Esophagus squamous epithelium (tissue), 5 donors: Measurements from ENCODE around the gene P2RY6. TPM values are rescaled to one million over a fixed set of nuclear protein-coding genes. Genes with fewer than 3 reads are reported as not detected.

Source experiments
- DNase-seq: peaks from one replicate; lab custom pipeline; 2025; lab: John Stamatoyannopoulos, UW
- H3K27ac ChIP-seq, 4 donors: fragments of 200-600 bp; sonication (generic); one replicate each; pipeline ENCODE4 v1.5.1; 2016 to 2019; ENCODE audit warnings: mild to moderate bottlenecking in 1 of 4
- H3K27me3 ChIP-seq, 4 donors: fragments of 200-600 bp; sonication (generic); 1 replicate in 3 of 4; 2 replicates in 1 of 4; pipeline versions ENCODE4 v1.5.1 to v1.6.0; 2017 to 2021; ENCODE audit warnings: antibody characterized with exemption in 1 of 4
- H3K36me3 ChIP-seq, 3 donors: fragments of 200-600 bp; sonication (generic); one replicate each; pipeline ENCODE4 v1.5.1; 2016 to 2019
- H3K4me1 ChIP-seq, 3 donors: fragments of 200-600 bp; sonication (generic); one replicate each; pipeline ENCODE4 v1.5.1; 2017 to 2019
- H3K4me3 ChIP-seq, 4 donors: fragments of 200-600 bp; sonication (generic); 1 replicate in 3 of 4; 2 replicates in 1 of 4; pipeline ENCODE4 v1.5.1; 2016 to 2019; ENCODE audit warnings: mild to moderate bottlenecking in 2 of 4, moderate library complexity in 1 of 4
- H3K9me3 ChIP-seq, 3 donors: fragments of 200-600 bp; sonication (generic); one replicate each; pipeline ENCODE4 v1.5.1; 2016 to 2019
- POLR2A ChIP-seq, 4 donors: fragments of 450-650 bp; IDR thresholded peaks; one replicate each; pipeline ENCODE4 v1.6.1; 2017; ENCODE audit warnings: antibody characterized with exemption in 4 of 4, mild to moderate bottlenecking in 4 of 4, moderate library complexity in 3 of 4
- WGBS, 2 donors: methylation state at CpG; one replicate each; pipeline ENCODE4 v1.1.5; 2018; 5-methylcytosine and 5-hydroxymethylcytosine counted together
- intact Hi-C: fragments of 100-400 bp; cut with DNase I; formaldehyde crosslinking; loops from one replicate; pipeline ENCODE4 v1.15.0; 2022
- total RNA-seq, 4 donors: library from RNA; depleted of rRNA; stranded (reverse); fragments of >200 nt; gene quantifications; one replicate each; pipeline ENCODE4 v1.1.0, GENCODE V29; 2016
- TF ChIP-seq, protein P1 (sequence below), 6 experiments: fragments of 450-650 bp in 4 of 6; fragments of 200-600 bp in 2 of 6; sonication (generic) in 2 of 6; IDR thresholded peaks; one replicate each; pipeline ENCODE4 v1.5.1; 2016 to 2019; ENCODE audit warnings: antibody characterized with exemption in 6 of 6, mild to moderate bottlenecking in 4 of 6, moderate library complexity in 4 of 6
- donor health status: DM: yes; HTN: yes; CAD: no.

Gene P2RY6
- total RNA-seq, 4 donors from 2014 or later: 0.26 to 3.6 (median 1.3) TPM

DNA sequence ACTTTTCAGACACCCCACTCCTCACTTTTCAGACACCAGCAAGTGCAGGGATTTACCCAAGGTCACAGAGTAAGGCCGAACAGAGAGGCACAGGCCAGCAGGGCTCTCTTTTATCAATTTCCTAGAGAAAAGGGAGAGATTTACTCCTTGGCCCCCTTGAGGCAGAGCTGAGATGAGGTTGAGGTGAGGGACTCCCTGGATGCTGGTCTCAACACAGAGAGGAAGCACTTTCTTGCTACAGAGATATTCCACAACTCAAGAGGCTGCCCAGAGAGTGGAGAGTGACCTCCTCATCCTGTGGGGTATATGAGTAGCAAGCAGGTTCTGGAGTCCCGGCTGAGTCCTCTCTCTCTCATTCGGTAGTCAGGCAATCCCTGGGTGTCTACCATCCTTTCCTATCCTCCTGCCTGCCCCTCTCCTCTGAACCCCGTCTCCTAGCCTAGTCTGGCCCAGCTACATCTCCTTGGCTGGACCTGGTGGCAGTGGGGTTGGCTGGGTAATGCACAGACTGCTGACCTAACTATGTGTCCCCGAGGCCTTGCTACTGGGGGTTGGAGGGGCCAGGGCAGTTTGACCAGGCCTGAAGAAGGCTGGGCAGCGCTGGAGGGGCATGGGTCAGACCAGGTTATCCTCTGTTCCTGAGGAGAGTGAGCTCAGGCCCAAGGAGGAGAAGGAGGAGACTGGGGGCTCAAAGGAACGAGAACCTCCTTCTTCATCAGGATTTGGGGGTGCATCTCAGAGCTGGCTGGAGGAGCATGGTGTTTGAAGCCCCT, 34.1 kb downstream of the P2RY6 start:
- Histone ChIP-seq H3K4me1 (peaks cover 4 to 50% (median 29%) of the 10 kb centered on the region in 3 donors), H3K36me3 (no peaks in the 10 kb centered on the region), H3K27ac (peak overlapping the region in 1 of 4 donors; percentile 85), H3K9me3 (no peaks in the 10 kb centered on the region), H3K27me3 (peaks cover 0 to 18% (median 0%) of the 10 kb centered on the region in 4 donors), H3K4me3 (peak overlapping the region in 1 of 4 donors; percentile 89)
- WGBS, 2 donors: 62 to 71% methylated on average over 6 of the region's 7 CpGs
- intact Hi-C loops: loop anchor here (2.0 kb wide), 1 partner anchor 29 kb away; no protein-coding TSS in a partner anchor
- TF ChIP-seq, protein P1, sequence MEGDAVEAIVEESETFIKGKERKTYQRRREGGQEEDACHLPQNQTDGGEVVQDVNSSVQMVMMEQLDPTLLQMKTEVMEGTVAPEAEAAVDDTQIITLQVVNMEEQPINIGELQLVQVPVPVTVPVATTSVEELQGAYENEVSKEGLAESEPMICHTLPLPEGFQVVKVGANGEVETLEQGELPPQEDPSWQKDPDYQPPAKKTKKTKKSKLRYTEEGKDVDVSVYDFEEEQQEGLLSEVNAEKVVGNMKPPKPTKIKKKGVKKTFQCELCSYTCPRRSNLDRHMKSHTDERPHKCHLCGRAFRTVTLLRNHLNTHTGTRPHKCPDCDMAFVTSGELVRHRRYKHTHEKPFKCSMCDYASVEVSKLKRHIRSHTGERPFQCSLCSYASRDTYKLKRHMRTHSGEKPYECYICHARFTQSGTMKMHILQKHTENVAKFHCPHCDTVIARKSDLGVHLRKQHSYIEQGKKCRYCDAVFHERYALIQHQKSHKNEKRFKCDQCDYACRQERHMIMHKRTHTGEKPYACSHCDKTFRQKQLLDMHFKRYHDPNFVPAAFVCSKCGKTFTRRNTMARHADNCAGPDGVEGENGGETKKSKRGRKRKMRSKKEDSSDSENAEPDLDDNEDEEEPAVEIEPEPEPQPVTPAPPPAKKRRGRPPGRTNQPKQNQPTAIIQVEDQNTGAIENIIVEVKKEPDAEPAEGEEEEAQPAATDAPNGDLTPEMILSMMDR (IDR thresholded peaks at IDR 0.05): no peak
- DNase-seq: no peak

DNA sequence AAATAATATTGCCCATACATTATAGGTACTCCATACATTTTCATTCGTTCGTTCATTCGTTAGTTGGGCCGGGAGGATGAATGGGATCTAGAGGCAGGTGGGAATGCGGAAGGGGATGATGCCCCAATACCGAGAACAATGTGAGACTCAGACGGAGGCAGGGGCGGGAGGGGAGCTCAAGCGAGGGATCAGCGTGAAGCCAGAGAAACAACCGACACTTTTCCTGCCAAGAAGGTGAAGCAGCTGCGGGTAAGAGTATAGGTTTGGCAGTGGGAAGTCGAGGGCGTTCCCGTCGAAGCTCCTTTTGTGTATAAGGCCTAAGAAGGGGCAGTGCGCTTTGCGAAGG, 34.8 kb downstream of the P2RY6 start:
- Histone ChIP-seq H3K27me3 (peaks cover 0 to 18% (median 0%) of the 10 kb centered on the region in 4 donors), H3K4me3 (peak overlapping the region; percentile 59 to 89 (median 72)), H3K9me3 (no peaks in the 10 kb centered on the region), H3K4me1 (peaks cover 4 to 57% (median 35%) of the 10 kb centered on the region in 3 donors), H3K36me3 (no peaks in the 10 kb centered on the region), H3K27ac (peak overlapping the region; percentile 85 to 96 (median 88))
- TF ChIP-seq, protein P1 (IDR thresholded peaks at IDR 0.05): no peak
- TF ChIP-seq POLR2A (IDR thresholded peaks at IDR 0.05): no peak
- no peak for DNase-seq
- 13% methylated on average over 18 of the region's 18 CpGs for WGBS, 2 donors
- intact Hi-C loops: loop anchor here (2.0 kb wide), 1 partner anchor 28 kb away; no protein-coding TSS in a partner anchor

DNA sequence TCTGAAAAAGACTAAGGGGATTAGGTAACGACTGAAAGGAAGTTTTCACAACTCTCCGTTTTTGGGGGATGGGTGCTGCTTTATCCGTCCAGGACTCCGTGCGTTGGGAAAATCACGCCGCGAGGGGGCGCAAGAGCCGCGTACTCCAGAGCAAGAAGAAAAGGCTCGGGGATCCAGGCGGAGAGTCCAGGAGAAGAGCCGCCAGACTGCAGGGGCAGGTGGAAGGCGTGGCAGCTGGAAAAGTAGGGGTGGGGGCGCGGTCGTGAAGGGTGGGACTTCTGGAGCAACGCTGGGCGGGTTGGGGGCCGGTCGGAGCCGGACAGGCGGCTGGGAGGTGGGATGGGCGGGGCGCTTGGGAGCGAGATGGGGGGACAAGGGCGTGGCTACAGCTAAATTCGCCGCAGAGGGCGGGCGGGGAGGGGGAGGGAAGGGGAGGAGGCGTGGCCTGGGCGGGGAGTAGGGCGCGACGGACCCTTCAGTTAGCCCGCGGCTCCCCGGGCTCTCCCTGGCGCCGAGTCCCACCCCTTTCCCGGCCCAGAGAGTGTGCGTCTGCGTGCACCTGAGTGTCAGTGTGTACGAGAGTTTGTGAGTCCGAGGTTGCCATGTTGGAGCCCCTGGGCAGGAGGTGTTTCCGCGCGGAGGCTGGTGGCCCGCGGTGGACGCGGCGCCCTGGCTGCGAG, 35.3 kb downstream of the P2RY6 start:
- Histone ChIP-seq H3K27ac (peak overlapping the region; percentile 85 to 96 (median 88)), H3K36me3 (no peaks in the 10 kb centered on the region), H3K9me3 (no peaks in the 10 kb centered on the region), H3K4me1 (peaks cover 4 to 62% (median 36%) of the 10 kb centered on the region in 3 donors), H3K4me3 (peak overlapping the region; percentile 59 to 89 (median 72)), H3K27me3 (peaks cover 0 to 18% (median 0%) of the 10 kb centered on the region in 4 donors)
- 0 to 1% methylated on average over 15 to 16 of the region's 56 CpGs for WGBS, 2 donors
- TF ChIP-seq POLR2A (IDR thresholded peaks at IDR 0.05): peak in 1 of 4 donors; percentile 43
- TF ChIP-seq, protein P1 (IDR thresholded peaks at IDR 0.05): peak; percentile 76 to 95 (median 90)
- DNase-seq: peak; percentile 73
- intact Hi-C loops: loop anchor here (2.0 kb wide), 1 partner anchor 27 kb away; no protein-coding TSS in a partner anchor

DNA sequence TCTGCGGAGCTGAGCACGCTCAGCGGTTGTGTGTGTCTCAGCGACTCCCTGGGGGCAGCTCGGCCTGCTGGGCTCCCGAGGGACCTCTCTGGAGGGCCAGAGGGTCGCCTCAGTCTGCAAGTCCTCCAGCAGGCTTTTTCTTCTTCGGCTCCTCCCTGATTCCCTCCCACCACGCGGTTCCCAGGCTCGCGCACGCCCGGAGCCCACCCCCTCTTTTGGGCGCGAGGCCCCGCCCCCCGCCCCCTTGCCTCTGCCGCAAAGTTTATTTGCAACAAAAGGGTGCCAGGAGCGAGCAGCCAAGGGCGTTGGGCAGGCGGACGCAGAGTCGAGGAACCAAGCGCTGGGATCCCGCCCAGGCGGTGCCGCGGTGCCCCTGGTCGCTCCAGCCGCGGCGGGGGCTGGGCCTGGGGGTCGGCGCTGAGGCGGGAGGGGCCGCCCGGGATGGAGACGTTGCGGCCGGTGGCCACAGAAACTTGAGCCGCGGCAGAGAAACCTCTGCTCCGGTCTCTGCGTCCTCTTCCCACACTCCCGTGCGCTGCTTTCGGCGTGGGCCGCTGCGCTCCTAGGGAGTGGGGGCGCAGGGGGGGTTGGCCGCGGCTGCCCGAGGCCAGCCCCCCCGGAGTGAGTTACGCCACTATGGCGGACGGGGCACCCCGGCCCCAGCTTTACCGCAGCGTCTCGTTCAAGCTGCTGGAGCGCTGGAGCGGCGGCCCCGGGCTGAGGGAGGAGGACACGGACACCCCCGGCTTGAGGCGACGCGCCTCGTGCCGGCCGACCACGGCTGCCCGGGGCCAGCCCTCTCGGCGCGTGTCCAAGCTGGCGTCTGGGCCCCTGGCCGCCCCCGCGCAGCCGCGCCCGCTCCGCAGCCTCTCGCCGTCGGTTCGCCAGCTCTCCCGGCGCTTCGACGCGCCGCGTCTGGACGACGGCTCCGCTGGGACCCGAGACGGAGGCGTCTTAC, 36.1 kb downstream of the P2RY6 start, which contains the start of gene ARHGEF17:
ARHGEF17 (plus strand) TSS at position 274 of the 958 bp plus-strand sequence; CDS start at position 637, 363 bp downstream.
- DNase-seq: no peak
- 0% methylated on average over 4 of the region's 105 CpGs; no CpG with 5 or more reads in 1 of the 2 donors for WGBS, 2 donors
- Histone ChIP-seq H3K36me3 (no peaks in the 10 kb centered on the region), H3K9me3 (no peaks in the 10 kb centered on the region), H3K27me3 (peaks cover 0 to 18% (median 0%) of the 10 kb centered on the region in 4 donors), H3K27ac (peak within 1 kb of the TSS; percentile 85 to 96 (median 88)), H3K4me3 (peak within 1 kb of the TSS; percentile 59 to 89 (median 72)), H3K4me1 (peaks cover 4 to 70% (median 39%) of the 10 kb centered on the region in 3 donors)
- peak in 1 of 4 donors; percentile 37 for TF ChIP-seq POLR2A (IDR thresholded peaks at IDR 0.05)
- TF ChIP-seq, protein P1 (IDR thresholded peaks at IDR 0.05): peak in 1 of 6 experiments; percentile 10
- intact Hi-C loops: no loop called here
